ENCODE measurements around the gene CDK4. TPM values are rescaled to one million over a fixed set of nuclear protein-coding genes. Genes with fewer than 3 reads are reported as not detected.

The CDK4 gene
- total and polyA plus RNA-seq, 8 donors, result 26.3 to 113 (median 50.5) TPM

DNA sequence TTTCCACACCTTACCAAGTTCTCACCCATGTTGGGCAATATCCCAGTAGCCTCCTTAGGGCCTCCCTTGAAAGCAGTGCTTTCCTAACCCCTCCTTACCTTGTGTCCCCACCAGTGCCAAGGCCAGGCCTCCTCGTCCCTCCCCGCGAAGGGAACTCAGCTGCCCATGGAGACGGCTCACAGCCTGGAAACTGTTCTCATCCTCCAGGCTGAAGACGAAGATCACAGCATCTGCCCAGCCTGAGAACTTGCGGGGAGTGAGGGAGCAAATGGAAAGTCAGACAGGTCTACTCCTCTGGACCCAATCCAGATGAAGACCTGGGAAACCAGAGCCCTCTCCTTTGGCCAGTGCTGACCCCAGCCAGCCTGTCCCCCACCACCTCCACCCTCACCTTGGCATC lies 18.2 kb downstream of the CDK4 start:
- Histone ChIP-seq H3K27ac (no peak overlapping the region), H3K4me1 (peaks cover 28 to 37% (median 36%) of the 10 kb centered on the region in 4 donors), H3K4me3 (no peak overlapping the region), H3K27me3 (peaks cover 16 to 89% (median 45%) of the 10 kb centered on the region in 3 donors), H3K9me3 (no peaks in the 10 kb centered on the region), H3K36me3 (peaks cover 0 to 42% (median 2%) of the 10 kb centered on the region in 4 donors)
- no peak for TF ChIP-seq POLR2AphosphoS5 (IDR thresholded peaks at IDR 0.05)
- TF ChIP-seq, protein P1, sequence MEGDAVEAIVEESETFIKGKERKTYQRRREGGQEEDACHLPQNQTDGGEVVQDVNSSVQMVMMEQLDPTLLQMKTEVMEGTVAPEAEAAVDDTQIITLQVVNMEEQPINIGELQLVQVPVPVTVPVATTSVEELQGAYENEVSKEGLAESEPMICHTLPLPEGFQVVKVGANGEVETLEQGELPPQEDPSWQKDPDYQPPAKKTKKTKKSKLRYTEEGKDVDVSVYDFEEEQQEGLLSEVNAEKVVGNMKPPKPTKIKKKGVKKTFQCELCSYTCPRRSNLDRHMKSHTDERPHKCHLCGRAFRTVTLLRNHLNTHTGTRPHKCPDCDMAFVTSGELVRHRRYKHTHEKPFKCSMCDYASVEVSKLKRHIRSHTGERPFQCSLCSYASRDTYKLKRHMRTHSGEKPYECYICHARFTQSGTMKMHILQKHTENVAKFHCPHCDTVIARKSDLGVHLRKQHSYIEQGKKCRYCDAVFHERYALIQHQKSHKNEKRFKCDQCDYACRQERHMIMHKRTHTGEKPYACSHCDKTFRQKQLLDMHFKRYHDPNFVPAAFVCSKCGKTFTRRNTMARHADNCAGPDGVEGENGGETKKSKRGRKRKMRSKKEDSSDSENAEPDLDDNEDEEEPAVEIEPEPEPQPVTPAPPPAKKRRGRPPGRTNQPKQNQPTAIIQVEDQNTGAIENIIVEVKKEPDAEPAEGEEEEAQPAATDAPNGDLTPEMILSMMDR (IDR thresholded peaks at IDR 0.05), result no peak
- TF ChIP-seq EP300 (IDR thresholded peaks at IDR 0.05), result no peak
- TF ChIP-seq POLR2A (IDR thresholded peaks at IDR 0.05), result no peak
- DNase-seq, result no peak
- intact Hi-C loops (cut with DNase I; ENCODE audit: low total_unique reads), result no loop called here
- WGBS, 5 donors, result 76 to 81% (median 78%) methylated on average over 6 of the region's 6 CpGs

DNA sequence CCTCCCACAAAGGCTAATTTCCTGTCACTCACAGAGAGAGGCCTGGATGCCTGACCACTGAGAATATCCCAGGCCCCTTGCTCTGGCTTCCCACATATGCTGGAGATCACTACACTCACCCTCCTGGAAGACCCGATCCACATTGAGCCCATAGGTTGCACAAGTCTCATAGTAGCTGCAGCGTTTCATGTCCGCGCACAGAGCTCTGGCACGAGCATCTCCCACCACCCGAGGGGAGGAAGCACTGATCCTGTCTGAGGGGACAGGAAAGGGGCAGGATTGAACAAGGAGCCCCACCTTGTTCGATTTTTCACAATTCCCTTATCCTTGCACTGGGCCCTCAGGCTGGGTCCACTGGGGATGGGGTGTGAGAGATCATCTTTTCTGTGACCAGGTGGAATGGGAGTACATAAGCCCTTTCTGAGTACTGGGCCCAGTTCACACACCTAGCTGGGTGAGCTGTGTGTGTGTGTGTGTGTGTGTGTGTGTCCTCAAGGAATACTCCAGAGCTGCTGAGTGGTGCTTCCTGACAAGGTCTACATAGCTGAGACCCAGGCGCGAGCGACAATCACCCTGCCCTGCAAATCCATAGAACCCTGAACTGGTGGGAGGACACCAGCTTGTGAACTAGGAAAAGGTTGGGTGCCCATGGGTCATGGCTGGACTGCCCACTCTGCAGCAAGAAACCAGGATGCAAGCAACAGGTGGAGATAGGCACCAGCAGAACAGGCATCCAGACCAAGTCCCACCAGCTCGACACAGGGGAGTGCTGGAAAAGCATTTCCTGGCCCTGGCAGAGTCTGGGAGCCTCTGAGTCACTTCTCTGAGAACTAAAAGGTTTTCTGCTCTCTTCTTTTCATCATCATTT lies 19.1 kb downstream of the CDK4 start:
- H3K4me3 ChIP-seq, result no peak overlapping the region
- no peak for TF ChIP-seq POLR2AphosphoS5 (IDR thresholded peaks at IDR 0.05)
- TF ChIP-seq POLR2A (IDR thresholded peaks at IDR 0.05), result no peak
- no peak for TF ChIP-seq EP300 (IDR thresholded peaks at IDR 0.05)
- TF ChIP-seq, protein P1 (IDR thresholded peaks at IDR 0.05), result no peak
- peaks cover 0 to 44% (median 2%) of the 10 kb centered on the region in 4 donors for H3K36me3 ChIP-seq
- WGBS, 5 donors, result 77 to 81% (median 78%) methylated on average over 8 to 11 of the region's 11 CpGs
- H3K9me3 ChIP-seq, result no peaks in the 10 kb centered on the region
- intact Hi-C loops (cut with DNase I; ENCODE audit: low total_unique reads), result no loop called here
- H3K27me3 ChIP-seq, result peaks cover 15 to 88% (median 36%) of the 10 kb centered on the region in 3 donors
- no peak for DNase-seq
- peaks cover 18 to 29% (median 26%) of the 10 kb centered on the region in 4 donors for H3K4me1 ChIP-seq
- H3K27ac ChIP-seq, result no peak overlapping the region

DNA sequence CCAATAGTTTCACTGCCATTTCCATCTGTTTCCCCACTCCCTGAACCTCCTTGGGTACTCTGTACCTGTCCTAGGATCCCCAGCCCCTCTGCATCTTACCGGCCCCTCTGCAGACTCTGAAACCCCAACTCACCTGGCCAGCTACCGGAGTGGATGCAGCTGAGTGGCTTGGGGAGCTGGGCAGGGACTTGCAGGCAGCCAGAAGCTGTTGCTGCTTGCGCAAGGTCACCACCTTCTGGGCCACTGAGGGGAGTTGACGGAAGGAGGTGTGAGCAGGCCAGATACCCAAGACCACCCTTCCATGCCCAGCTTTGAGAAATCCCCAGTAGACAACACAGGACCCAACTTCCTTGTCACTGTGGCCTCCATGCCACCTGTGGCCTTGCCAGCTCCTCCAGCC lies 19.8 kb downstream of the CDK4 start:
- TF ChIP-seq, protein P1 (IDR thresholded peaks at IDR 0.05), result no peak
- no peak for TF ChIP-seq POLR2A (IDR thresholded peaks at IDR 0.05)
- no peak for TF ChIP-seq POLR2AphosphoS5 (IDR thresholded peaks at IDR 0.05)
- TF ChIP-seq EP300 (IDR thresholded peaks at IDR 0.05), result no peak
- Histone ChIP-seq H3K27ac (no peak overlapping the region), H3K4me3 (no peak overlapping the region), H3K36me3 (peaks cover 0 to 51% (median 3%) of the 10 kb centered on the region in 4 donors), H3K9me3 (no peaks in the 10 kb centered on the region), H3K27me3 (peaks cover 9 to 88% (median 29%) of the 10 kb centered on the region in 3 donors), H3K4me1 (peaks cover 11 to 29% (median 23%) of the 10 kb centered on the region in 4 donors)
- WGBS, 5 donors, result 60 to 82% (median 74%) methylated on average over 4 of the region's 4 CpGs
- DNase-seq, result no peak
- intact Hi-C loops (cut with DNase I; ENCODE audit: low total_unique reads), result no loop called here

GRCh38 chr12:57731411-57732080 lies 20.6 kb downstream of the CDK4 start:
- Histone ChIP-seq H3K27ac (no peak overlapping the region), H3K4me3 (no peak overlapping the region), H3K4me1 (peaks cover 14 to 29% (median 23%) of the 10 kb centered on the region in 4 donors), H3K9me3 (no peaks in the 10 kb centered on the region), H3K36me3 (peaks cover 0 to 58% (median 6%) of the 10 kb centered on the region in 4 donors), H3K27me3 (peaks cover 3 to 88% (median 22%) of the 10 kb centered on the region in 3 donors)
- no peak for TF ChIP-seq POLR2A (IDR thresholded peaks at IDR 0.05)
- WGBS, 5 donors, result 75 to 81% (median 80%) methylated on average over 18 to 19 of the region's 19 CpGs
- DNase-seq, result no peak
- intact Hi-C loops (cut with DNase I; ENCODE audit: low total_unique reads), result no loop called here

Data from stomach (tissue), 9 donors.